Measurements from ENCODE around the gene C1QTNF8.

C1QTNF8 gene

GRCh38 chr16:1049113-1049975 is 46.7 kb downstream of the C1QTNF8 start:
- Histone ChIP-seq H3K4me1 (ENCODE audit: low read length) (no peaks in the 10 kb centered on the region), H3K9ac (ENCODE audit: low read length) (no peak overlapping the region), H3K79me2 (ENCODE audit: low read length) (no peaks in the 10 kb centered on the region), H3K36me3 (replicated peaks; ENCODE audit: low read depth, low read length) (no peaks in the 10 kb centered on the region), H4K20me1 (ENCODE audit: insufficient read depth, low read length) (no peaks in the 10 kb centered on the region), H3K27ac (ENCODE audit: low read length) (no peak overlapping the region), H3K9me3 (ENCODE audit: insufficient read depth, low read length) (no peaks in the 10 kb centered on the region), H3K4me2 (ENCODE audit: low read length) (no peak overlapping the region), H2AFZ (ENCODE audit: low read depth, low read length) (no peak overlapping the region), H3K27me3 (ENCODE audit: low read depth, low read length) (no peaks in the 10 kb centered on the region), H3K4me3 (ENCODE audit: low read length) (no peak overlapping the region)
- TF ChIP-seq EZH2phosphoT487 (IDR thresholded peaks at IDR 0.05; ENCODE audit: low read depth) (no peak), CTCF (IDR thresholded peaks at IDR 0.05; ENCODE audit: low read depth, low read length) (no peak)

DNA sequence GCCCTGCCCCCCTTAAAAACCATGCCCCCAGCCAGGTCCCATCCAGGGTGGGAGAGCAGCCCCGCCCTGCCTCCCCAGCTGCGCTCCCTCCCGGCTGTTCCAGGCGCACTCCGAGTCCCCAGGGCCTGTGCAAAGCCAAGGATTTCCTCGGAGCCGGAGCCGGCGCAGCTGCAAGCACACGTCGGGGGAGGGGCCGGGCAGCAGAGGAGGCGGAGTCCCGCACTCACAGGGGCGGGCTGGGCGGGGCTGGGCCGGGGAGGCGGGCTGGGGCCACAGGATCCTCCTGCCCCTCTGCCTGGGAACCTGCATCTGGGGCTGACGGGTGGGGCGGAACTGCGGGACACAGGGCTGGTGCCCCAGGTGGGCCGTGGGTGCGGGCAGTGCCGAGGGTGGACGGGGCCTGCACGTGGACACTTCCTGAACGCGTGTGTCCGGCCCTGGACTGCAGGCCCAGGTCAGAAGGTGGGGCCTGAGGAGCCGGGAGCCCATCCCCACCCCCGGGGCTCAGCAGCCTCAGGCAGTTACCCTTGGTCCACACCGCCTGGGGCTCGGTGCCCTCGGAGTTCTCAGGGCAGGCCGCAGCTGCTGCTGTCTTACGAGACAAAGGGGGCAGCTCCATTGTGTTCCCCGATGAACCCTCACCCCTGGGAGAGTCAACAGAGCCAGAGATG is 47.5 kb downstream of the C1QTNF8 start:
- Histone ChIP-seq H3K4me2 (ENCODE audit: low read length) (no peak overlapping the region), H3K9ac (ENCODE audit: low read length) (no peak overlapping the region)

GRCh38 chr16:1047801-1048200 is 48.2 kb downstream of the C1QTNF8 start:
- Histone ChIP-seq H4K20me1 (ENCODE audit: insufficient read depth, low read length) (no peaks in the 10 kb centered on the region), H3K27ac (ENCODE audit: low read length) (no peak overlapping the region), H3K4me1 (ENCODE audit: low read length) (no peaks in the 10 kb centered on the region), H3K9me3 (ENCODE audit: insufficient read depth, low read length) (no peaks in the 10 kb centered on the region), H2AFZ (ENCODE audit: low read depth, low read length) (no peak overlapping the region), H3K4me2 (ENCODE audit: low read length) (no peak overlapping the region), H3K27me3 (ENCODE audit: low read depth, low read length) (no peaks in the 10 kb centered on the region), H3K36me3 (replicated peaks; ENCODE audit: low read depth, low read length) (no peaks in the 10 kb centered on the region), H3K79me2 (ENCODE audit: low read length) (no peaks in the 10 kb centered on the region), H3K4me3 (ENCODE audit: low read length) (no peak overlapping the region), H3K9ac (ENCODE audit: low read length) (no peak overlapping the region)
- TF ChIP-seq CTCF (IDR thresholded peaks at IDR 0.05; ENCODE audit: low read depth, low read length) (no peak), EZH2phosphoT487 (IDR thresholded peaks at IDR 0.05; ENCODE audit: low read depth) (no peak)

More for the DNA sequence above, 47.5 kb downstream of the C1QTNF8 start:
- Histone ChIP-seq H3K79me2 (ENCODE audit: low read length) (no peaks in the 10 kb centered on the region), H3K36me3 (replicated peaks; ENCODE audit: low read depth, low read length) (no peaks in the 10 kb centered on the region), H3K4me1 (ENCODE audit: low read length) (no peaks in the 10 kb centered on the region), H4K20me1 (ENCODE audit: insufficient read depth, low read length) (no peaks in the 10 kb centered on the region), H3K27me3 (ENCODE audit: low read depth, low read length) (no peaks in the 10 kb centered on the region), H2AFZ (ENCODE audit: low read depth, low read length) (no peak overlapping the region), H3K4me3 (ENCODE audit: low read length) (no peak overlapping the region), H3K9me3 (ENCODE audit: insufficient read depth, low read length) (no peaks in the 10 kb centered on the region), H3K27ac (ENCODE audit: low read length) (no peak overlapping the region)
- TF ChIP-seq CTCF (IDR thresholded peaks at IDR 0.05; ENCODE audit: low read depth, low read length) = no peak

- H2AFZ ChIP-seq (ENCODE audit: low read depth, low read length) = no peak overlapping the region
- no peaks in the 10 kb centered on the region for H3K36me3 ChIP-seq (replicated peaks; ENCODE audit: low read depth, low read length)
- no peaks in the 10 kb centered on the region for H3K9me3 ChIP-seq (ENCODE audit: insufficient read depth, low read length)
- H3K79me2 ChIP-seq (ENCODE audit: low read length) = no peaks in the 10 kb centered on the region
- H3K27ac ChIP-seq (ENCODE audit: low read length) = no peak overlapping the region
- no peak overlapping the region for H3K4me3 ChIP-seq (ENCODE audit: low read length)
- no peak for TF ChIP-seq EZH2phosphoT487 (IDR thresholded peaks at IDR 0.05; ENCODE audit: low read depth)
- TF ChIP-seq CTCF (IDR thresholded peaks at IDR 0.05; ENCODE audit: low read depth, low read length) = no peak
- H3K27me3 ChIP-seq (ENCODE audit: low read depth, low read length) = no peaks in the 10 kb centered on the region
- H3K9ac ChIP-seq (ENCODE audit: low read length) = no peak overlapping the region
- H3K4me1 ChIP-seq (ENCODE audit: low read length) = no peaks in the 10 kb centered on the region
- H3K4me2 ChIP-seq (ENCODE audit: low read length) = no peak overlapping the region
- no peaks in the 10 kb centered on the region for H4K20me1 ChIP-seq (ENCODE audit: insufficient read depth, low read length)
Measured at GRCh38 chr16:1047123-1047522, 48.9 kb downstream of the C1QTNF8 start.

Measured in OCI-LY3 (cell line).